ENCODE results near the gene RBFOX1.

DNA sequence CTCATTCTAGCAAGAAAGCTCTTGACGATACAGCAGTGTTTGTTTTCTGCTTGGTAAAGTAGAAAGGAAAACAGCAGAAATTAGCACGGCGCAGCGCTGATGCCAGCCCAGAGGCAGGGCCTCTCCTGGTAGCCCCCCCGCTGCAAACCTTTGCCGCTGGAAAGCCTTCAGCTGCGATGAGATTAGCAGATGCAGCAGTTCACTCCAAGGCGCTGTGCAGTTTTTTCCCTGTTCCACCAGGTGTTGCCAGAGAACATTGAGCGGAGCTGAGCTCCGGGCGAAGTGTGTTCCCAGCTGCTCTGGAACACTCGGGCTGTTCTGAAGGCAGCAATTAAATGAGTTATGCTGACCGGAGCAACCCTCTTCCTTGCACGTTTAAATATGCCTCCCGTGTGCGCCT lies 72.5 kb downstream of the RBFOX1 start:
- TF ChIP-seq, protein P1, sequence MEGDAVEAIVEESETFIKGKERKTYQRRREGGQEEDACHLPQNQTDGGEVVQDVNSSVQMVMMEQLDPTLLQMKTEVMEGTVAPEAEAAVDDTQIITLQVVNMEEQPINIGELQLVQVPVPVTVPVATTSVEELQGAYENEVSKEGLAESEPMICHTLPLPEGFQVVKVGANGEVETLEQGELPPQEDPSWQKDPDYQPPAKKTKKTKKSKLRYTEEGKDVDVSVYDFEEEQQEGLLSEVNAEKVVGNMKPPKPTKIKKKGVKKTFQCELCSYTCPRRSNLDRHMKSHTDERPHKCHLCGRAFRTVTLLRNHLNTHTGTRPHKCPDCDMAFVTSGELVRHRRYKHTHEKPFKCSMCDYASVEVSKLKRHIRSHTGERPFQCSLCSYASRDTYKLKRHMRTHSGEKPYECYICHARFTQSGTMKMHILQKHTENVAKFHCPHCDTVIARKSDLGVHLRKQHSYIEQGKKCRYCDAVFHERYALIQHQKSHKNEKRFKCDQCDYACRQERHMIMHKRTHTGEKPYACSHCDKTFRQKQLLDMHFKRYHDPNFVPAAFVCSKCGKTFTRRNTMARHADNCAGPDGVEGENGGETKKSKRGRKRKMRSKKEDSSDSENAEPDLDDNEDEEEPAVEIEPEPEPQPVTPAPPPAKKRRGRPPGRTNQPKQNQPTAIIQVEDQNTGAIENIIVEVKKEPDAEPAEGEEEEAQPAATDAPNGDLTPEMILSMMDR (IDR thresholded peaks at IDR 0.05), result no peak
- no peak for TF ChIP-seq EZH2 (IDR thresholded peaks at IDR 0.05; ENCODE audit: borderline replicate concordance, insufficient read depth, low read depth, low read length, poor library complexity, severe bottlenecking)
